Measurements from ENCODE around the gene TAF5L.

DNA sequence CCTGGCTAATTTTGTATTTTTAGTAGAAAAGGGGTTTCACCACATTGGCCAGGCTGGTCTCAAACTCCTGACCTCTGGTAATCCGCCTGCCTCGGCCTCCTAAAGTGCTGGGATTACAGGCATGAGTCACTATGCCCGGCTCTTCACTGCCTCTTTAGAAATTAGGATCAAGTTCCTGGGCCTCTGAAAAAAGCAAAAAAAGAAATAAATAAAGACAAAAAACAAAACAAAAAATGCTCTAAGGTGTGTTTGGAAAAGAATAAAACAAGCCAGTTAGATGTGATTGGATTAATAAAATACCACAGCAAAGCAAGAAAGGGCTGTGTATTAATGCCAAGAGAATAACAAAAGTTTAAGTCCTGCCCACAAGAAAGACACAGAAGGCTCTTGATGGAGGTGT, 63.2 kb downstream of the TAF5L start:
- no peak for TF ChIP-seq SMARCA5 (IDR thresholded peaks at IDR 0.05)
- TF ChIP-seq ZNF274 (IDR thresholded peaks at IDR 0.05; ENCODE audit: insufficient read depth, insufficient read length): no peak
- TF ChIP-seq JUND (IDR thresholded peaks at IDR 0.05; ENCODE audit: low read depth, low read length): no peak
- no peak for TF ChIP-seq HDAC2 (IDR thresholded peaks at IDR 0.05)
- no peak for TF ChIP-seq DPF2 (IDR thresholded peaks at IDR 0.05)
- TF ChIP-seq NRF1 (conservative IDR thresholded peaks at IDR 0.05; ENCODE audit: low read depth, low read length): no peak
- TF ChIP-seq EZH2 (IDR thresholded peaks at IDR 0.05; ENCODE audit: borderline replicate concordance, control insufficient read depth, low read depth, low read length): no peak
- TF ChIP-seq, protein P1, sequence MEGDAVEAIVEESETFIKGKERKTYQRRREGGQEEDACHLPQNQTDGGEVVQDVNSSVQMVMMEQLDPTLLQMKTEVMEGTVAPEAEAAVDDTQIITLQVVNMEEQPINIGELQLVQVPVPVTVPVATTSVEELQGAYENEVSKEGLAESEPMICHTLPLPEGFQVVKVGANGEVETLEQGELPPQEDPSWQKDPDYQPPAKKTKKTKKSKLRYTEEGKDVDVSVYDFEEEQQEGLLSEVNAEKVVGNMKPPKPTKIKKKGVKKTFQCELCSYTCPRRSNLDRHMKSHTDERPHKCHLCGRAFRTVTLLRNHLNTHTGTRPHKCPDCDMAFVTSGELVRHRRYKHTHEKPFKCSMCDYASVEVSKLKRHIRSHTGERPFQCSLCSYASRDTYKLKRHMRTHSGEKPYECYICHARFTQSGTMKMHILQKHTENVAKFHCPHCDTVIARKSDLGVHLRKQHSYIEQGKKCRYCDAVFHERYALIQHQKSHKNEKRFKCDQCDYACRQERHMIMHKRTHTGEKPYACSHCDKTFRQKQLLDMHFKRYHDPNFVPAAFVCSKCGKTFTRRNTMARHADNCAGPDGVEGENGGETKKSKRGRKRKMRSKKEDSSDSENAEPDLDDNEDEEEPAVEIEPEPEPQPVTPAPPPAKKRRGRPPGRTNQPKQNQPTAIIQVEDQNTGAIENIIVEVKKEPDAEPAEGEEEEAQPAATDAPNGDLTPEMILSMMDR (IDR thresholded peaks at IDR 0.05 in 2 of 3, conservative IDR thresholded peaks at IDR 0.05 in 1 of 3; ENCODE audit: control insufficient read depth in 2 of 3, extremely low read depth in 1 of 3, insufficient read depth in 1 of 3, low read depth in 3 of 3, low read length in 3 of 3): no peak

Measured in GM12878 (cell line).